Measurements from ENCODE around the gene SLC17A9.

SLC17A9 gene

DNA sequence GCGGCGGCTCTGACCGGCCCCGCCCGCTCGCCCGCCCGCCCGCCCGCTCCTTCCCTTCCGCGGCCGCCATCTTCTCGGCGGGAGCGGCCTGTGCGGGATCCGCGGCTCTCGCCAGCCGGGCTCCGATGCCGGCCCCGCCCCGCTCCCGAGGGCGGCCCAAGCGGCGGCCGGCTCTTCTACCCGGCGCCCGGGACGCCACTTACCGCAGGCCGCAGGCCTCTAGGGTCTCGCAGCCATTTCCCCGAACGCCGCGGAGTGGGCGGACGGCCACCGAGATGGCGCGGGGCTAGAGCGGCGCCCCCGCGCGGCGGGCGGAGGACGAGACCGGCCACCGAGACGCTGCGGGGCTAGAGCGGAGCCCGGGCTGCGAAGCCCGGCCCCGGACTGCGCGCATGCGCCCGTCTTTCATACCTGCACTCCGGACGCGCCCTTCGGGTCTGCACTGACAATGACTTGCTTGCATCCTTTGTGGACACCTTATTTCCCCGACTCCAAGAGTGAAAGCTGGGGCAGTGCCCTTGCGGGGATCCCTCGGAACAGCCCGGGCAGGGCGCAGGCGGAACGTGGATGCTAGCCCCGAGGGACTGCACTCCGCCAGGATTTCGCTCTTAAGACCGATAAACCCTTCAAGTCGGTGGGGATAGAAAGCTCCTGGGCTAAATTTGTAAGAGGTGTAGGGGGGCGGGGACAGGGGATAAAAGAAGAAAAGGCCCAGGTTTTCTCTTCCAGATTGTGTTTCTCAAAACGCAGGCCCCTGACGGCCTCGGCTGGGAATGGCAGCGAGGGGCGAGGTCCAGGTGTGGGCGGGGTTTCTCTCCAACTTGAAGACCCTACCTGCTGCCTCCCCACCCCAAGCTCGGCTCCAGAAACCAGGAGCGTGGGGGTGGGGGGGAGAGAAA, 26.0 kb upstream of the SLC17A9 start, which contains the start of gene DIDO1:
Gene DIDO1, minus strand, starts transcription at position 277 of the 899 bp plus-strand sequence.
- Histone ChIP-seq H3K27me3 (ENCODE audit: control insufficient read depth in 5 of 5, insufficient read depth in 4 of 5, low read length in 5 of 5) (no peaks in the 10 kb centered on the region), H3K4me3 (ENCODE audit: low read depth in 1 of 5, low read length in 5 of 5) (peak within 1 kb of the TSS; percentile 82 to 95 (median 93)), H3K9me3 (ENCODE audit: control insufficient read depth in 5 of 5, low read length in 5 of 5) (no peaks in the 10 kb centered on the region), H3K36me3 (ENCODE audit: control insufficient read depth in 5 of 5, insufficient read depth in 5 of 5, low read length in 5 of 5) (no peaks in the 10 kb centered on the region), H3K27ac (ENCODE audit: low read depth, low read length) (peak within 1 kb of the TSS; percentile 95), H3K9ac (ENCODE audit: low read length in 5 of 5) (peak within 1 kb of the TSS; percentile 98 to 100 (median 99)), H3K4me1 (ENCODE audit: control insufficient read depth in 5 of 5, insufficient read depth in 5 of 5, low read length in 5 of 5) (peaks cover 16 to 75% (median 65%) of the 10 kb centered on the region in 5 donors)

DNA sequence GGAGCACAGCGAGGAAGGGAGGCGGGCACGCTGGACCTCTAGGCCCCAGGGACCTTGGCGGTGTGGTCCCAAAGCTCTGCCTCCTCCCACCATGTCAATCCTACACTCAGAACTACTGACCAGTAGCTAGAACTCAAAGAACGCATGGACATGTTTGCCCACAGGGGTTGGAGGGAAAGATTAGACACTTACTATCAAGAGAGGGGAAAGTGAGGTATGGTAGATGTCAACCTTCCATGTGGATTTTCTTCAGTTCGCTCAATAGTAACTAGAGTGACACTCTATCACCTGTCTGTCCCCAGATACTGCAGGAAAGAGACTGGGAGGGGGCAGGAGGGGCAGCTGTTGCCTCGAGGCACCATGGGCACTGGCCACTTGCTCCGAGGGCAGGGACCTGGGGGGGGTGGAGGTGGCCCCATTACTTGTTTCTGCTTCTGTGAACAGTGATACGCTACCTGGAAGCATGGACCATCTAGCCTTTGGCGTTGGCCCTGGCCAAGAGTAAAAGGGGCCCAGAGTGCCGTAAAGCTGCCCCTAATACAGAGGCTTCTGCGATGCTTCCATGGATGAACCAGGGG, 25.3 kb upstream of the SLC17A9 start:
- H3K9me3 ChIP-seq (ENCODE audit: control insufficient read depth in 5 of 5, low read length in 5 of 5): no peaks in the 10 kb centered on the region
- H3K9ac ChIP-seq (ENCODE audit: low read length in 5 of 5): peak overlapping the region in 2 of 5 donors; percentile 78 to 100
- no peaks in the 10 kb centered on the region for H3K27me3 ChIP-seq (ENCODE audit: control insufficient read depth in 5 of 5, insufficient read depth in 4 of 5, low read length in 5 of 5)
- H3K4me3 ChIP-seq (ENCODE audit: low read depth in 1 of 5, low read length in 5 of 5): peak overlapping the region in 4 of 5 donors; percentile 82 to 95 (median 93)
- no peaks in the 10 kb centered on the region for H3K36me3 ChIP-seq (ENCODE audit: control insufficient read depth in 5 of 5, insufficient read depth in 5 of 5, low read length in 5 of 5)
- H3K27ac ChIP-seq (ENCODE audit: low read depth, low read length): peak overlapping the region; percentile 95
- H3K4me1 ChIP-seq (ENCODE audit: control insufficient read depth in 5 of 5, insufficient read depth in 5 of 5, low read length in 5 of 5): peaks cover 16 to 68% (median 61%) of the 10 kb centered on the region in 5 donors

DNA sequence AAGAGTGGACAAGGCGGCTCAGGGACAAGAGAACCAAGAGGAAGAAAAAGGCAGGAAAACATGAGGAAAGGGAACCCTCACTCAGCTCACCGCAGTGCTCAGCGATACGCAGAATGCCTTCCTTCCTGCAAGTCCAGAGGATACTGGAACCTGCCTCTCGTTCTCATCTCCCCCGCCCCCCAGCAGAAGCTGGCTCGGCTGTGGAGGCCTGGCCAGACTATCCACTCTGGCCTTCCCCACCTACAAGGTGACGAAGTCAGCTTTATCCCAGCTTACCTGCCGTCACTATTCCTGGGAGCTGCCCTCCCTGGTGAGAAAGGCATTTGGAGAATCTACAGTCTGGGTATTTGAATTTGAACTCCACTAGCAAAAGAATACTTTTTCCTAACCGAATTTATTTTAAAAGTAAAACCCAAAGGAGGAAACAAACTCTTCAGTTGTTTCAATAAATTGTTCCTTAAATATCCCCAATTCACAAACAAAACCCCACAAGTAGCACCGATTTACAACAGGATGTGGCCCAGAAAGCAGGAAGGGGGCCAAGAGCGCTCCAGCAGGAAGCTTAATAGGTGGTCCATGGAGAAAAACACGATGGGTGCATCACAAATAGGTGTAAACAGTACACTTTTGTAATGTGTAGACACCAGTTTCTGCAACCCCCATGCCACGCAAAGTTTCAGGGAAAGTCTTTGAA, 24.1 kb upstream of the SLC17A9 start:
- Histone ChIP-seq H3K27me3 (ENCODE audit: control insufficient read depth in 5 of 5, insufficient read depth in 4 of 5, low read length in 5 of 5) (no peaks in the 10 kb centered on the region), H3K4me1 (ENCODE audit: control insufficient read depth in 5 of 5, insufficient read depth in 5 of 5, low read length in 5 of 5) (peaks cover 14 to 57% (median 50%) of the 10 kb centered on the region in 5 donors), H3K9ac (ENCODE audit: low read length in 5 of 5) (peak overlapping the region; percentile 44 to 89 (median 82)), H3K36me3 (ENCODE audit: control insufficient read depth in 5 of 5, insufficient read depth in 5 of 5, low read length in 5 of 5) (peaks cover 0 to 2% (median 0%) of the 10 kb centered on the region in 5 donors), H3K27ac (ENCODE audit: low read depth, low read length) (peak overlapping the region; percentile 78), H3K9me3 (ENCODE audit: control insufficient read depth in 5 of 5, low read length in 5 of 5) (no peaks in the 10 kb centered on the region), H3K4me3 (ENCODE audit: low read depth in 1 of 5, low read length in 5 of 5) (peak overlapping the region; percentile 65 to 77 (median 71))

DNA sequence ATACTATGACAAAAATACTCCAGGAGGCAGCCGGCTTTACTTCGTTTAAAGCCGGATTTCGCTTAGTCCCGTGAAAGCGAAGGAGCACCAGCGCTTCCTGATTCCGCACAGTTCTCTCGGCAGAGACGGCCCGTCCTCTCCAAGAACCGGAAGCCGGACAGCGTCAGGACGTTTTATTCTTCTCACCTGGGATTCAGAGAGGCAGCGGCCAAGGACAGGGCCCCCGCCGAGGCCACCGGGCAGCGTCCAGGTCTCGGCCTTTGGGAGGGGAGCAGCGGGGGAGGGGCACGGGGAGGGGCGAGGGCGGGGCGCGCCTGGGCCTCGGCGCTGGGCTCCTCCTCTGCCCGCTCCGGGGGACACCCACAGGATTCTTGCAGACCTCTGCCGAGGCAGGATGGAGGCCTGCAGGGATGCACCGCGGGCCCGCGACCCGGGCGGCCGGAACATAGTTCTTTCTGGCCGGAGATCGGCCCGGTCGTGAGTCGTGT, 23.4 kb upstream of the SLC17A9 start:
- Histone ChIP-seq H3K9me3 (ENCODE audit: control insufficient read depth in 5 of 5, low read length in 5 of 5) (no peaks in the 10 kb centered on the region), H3K27ac (ENCODE audit: low read depth, low read length) (peak overlapping the region; percentile 78), H3K4me1 (ENCODE audit: control insufficient read depth in 5 of 5, insufficient read depth in 5 of 5, low read length in 5 of 5) (peaks cover 9 to 50% (median 43%) of the 10 kb centered on the region in 5 donors), H3K27me3 (ENCODE audit: control insufficient read depth in 5 of 5, insufficient read depth in 4 of 5, low read length in 5 of 5) (no peaks in the 10 kb centered on the region), H3K36me3 (ENCODE audit: control insufficient read depth in 5 of 5, insufficient read depth in 5 of 5, low read length in 5 of 5) (peaks cover 0 to 4% (median 2%) of the 10 kb centered on the region in 5 donors), H3K4me3 (ENCODE audit: low read depth in 1 of 5, low read length in 5 of 5) (peak overlapping the region; percentile 65 to 77 (median 71)), H3K9ac (ENCODE audit: low read length in 5 of 5) (peak overlapping the region; percentile 44 to 89 (median 82))

DNA sequence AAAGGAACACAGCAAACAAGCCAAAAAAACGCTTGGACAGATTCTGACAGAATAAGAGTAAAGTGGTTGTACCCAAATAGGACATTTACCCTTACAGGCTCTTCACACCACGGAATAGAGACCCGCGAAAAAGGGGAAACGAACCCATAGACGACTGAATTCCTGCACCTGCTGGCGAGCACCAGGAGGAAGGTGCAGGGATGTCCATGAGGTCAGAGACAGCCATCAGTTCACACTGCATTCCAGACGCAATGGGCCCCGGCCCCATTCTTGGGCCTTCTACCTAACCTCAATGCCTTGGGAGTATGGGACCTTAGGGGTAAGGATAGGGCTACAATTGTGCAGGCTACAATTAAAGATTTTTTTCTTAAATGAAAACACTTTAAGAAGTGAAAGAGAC, 21.0 kb upstream of the SLC17A9 start:
- Histone ChIP-seq H3K36me3 (ENCODE audit: control insufficient read depth in 5 of 5, insufficient read depth in 5 of 5, low read length in 5 of 5) (peaks cover 0 to 15% (median 3%) of the 10 kb centered on the region in 5 donors), H3K9ac (ENCODE audit: low read length in 5 of 5) (no peak overlapping the region), H3K27me3 (ENCODE audit: control insufficient read depth in 5 of 5, insufficient read depth in 4 of 5, low read length in 5 of 5) (no peaks in the 10 kb centered on the region), H3K4me3 (ENCODE audit: low read depth in 1 of 5, low read length in 5 of 5) (no peak overlapping the region), H3K27ac (ENCODE audit: low read depth, low read length) (no peak overlapping the region), H3K9me3 (ENCODE audit: control insufficient read depth in 5 of 5, low read length in 5 of 5) (no peaks in the 10 kb centered on the region), H3K4me1 (ENCODE audit: control insufficient read depth in 5 of 5, insufficient read depth in 5 of 5, low read length in 5 of 5) (peaks cover 7 to 53% (median 43%) of the 10 kb centered on the region in 5 donors)

DNA sequence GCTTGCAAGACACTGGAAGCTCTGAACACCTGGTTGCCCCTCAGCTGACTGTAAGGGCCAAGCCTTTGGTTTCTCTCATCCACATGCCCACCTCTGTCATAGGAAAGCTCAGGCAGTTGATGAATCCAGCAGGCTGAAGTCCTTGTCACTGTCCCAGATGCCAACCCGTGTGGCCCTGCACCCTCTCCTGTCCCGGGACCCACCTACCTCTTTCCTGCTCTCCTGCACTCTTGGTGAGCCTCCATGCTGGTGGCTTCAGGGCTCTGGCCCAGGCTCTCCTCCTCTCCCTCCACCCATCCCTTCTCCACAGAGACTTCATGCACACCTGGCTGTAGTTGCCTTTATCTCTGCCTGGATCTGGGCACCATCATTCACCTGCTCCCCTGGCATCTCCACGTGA, 18.5 kb upstream of the SLC17A9 start:
- Histone ChIP-seq H3K27me3 (ENCODE audit: control insufficient read depth in 5 of 5, insufficient read depth in 4 of 5, low read length in 5 of 5) (no peaks in the 10 kb centered on the region), H3K4me3 (ENCODE audit: low read depth in 1 of 5, low read length in 5 of 5) (no peak overlapping the region), H3K4me1 (ENCODE audit: control insufficient read depth in 5 of 5, insufficient read depth in 5 of 5, low read length in 5 of 5) (peaks cover 7 to 43% (median 34%) of the 10 kb centered on the region in 5 donors), H3K9ac (ENCODE audit: low read length in 5 of 5) (peak overlapping the region in 1 of 5 donors; percentile 19), H3K36me3 (ENCODE audit: control insufficient read depth in 5 of 5, insufficient read depth in 5 of 5, low read length in 5 of 5) (peaks cover 0 to 15% (median 3%) of the 10 kb centered on the region in 5 donors), H3K9me3 (ENCODE audit: control insufficient read depth in 5 of 5, low read length in 5 of 5) (no peaks in the 10 kb centered on the region), H3K27ac (ENCODE audit: low read depth, low read length) (no peak overlapping the region)

DNA sequence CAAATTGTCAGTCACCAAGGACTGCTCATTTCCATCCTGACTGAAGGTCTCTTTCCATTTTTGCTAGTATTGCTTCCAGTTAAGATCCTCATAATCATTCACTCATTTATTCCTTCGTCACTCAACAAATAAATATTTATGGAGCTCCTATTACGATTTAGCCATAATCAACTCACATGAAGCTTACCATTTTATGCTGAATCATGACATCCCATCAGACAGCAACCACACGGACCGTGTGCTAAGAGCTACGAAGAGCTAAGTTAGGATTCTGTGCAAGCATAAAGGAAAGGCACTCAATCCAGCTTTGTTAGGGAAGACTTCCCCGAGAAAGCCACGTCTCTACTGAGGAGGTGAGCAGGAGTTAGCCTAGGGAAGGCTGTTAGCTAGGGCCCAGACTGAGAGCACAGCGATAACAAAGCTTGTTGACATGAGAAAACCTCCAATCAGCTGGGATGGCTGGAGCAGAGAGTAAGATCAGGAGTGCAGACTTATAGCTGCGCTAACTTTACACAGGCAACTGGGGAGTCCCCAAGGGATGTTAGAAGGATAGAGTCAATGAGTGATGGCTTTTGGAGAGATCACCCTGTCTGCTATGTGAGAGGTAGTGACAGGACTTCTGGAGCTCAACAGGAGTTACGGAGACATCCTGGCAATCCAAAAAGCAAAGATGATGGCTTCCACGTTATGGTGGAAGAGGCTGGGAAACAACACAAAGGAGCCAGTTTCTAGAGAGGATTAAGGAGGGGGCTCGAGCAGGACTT, 17.1 kb upstream of the SLC17A9 start:
- H3K4me1 ChIP-seq (ENCODE audit: control insufficient read depth in 5 of 5, insufficient read depth in 5 of 5, low read length in 5 of 5): peaks cover 9 to 44% (median 40%) of the 10 kb centered on the region in 5 donors
- peak overlapping the region in 1 of 5 donors; percentile 36 for H3K9ac ChIP-seq (ENCODE audit: low read length in 5 of 5)
- no peak overlapping the region for H3K27ac ChIP-seq (ENCODE audit: low read depth, low read length)

DNA sequence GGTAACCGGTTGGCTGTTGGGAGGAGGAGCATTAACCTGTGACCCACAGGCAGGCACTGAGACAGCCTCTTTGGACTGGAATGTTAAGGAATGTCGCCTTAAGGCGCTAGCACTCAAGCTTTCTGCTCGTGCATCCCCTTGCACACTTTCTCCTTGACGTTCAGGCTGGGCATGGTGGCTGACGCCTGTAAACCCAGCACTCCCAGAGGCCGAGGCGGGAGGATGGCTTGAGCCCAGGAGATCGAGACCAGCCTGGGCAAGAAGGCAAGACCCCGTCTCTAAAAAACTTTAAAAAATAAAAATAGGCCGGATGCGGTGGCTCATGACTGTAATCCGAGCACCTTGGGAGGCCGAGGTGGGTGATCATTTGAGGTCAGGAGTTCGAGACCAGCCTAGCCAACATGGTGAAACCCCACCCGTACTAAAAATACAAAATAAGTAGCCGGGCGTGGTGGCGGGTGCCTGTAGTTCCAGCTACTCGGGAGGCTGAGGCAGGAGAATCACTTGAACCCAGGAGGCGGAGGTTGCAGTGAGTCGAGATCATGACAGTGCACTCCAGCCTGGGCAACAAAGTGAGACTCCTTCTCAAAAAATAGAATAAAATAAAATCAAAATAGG, 16.4 kb upstream of the SLC17A9 start:
- Histone ChIP-seq H3K9ac (ENCODE audit: low read length in 5 of 5) (peak overlapping the region in 2 of 5 donors; percentile 5 to 36), H3K9me3 (ENCODE audit: control insufficient read depth in 5 of 5, low read length in 5 of 5) (no peaks in the 10 kb centered on the region), H3K36me3 (ENCODE audit: control insufficient read depth in 5 of 5, insufficient read depth in 5 of 5, low read length in 5 of 5) (peaks cover 2 to 18% (median 3%) of the 10 kb centered on the region in 5 donors), H3K27ac (ENCODE audit: low read depth, low read length) (no peak overlapping the region), H3K27me3 (ENCODE audit: control insufficient read depth in 5 of 5, insufficient read depth in 4 of 5, low read length in 5 of 5) (no peaks in the 10 kb centered on the region), H3K4me1 (ENCODE audit: control insufficient read depth in 5 of 5, insufficient read depth in 5 of 5, low read length in 5 of 5) (peaks cover 9 to 45% (median 40%) of the 10 kb centered on the region in 5 donors), H3K4me3 (ENCODE audit: low read depth in 1 of 5, low read length in 5 of 5) (peak overlapping the region in 2 of 5 donors; percentile 1 to 96)

More for the DNA sequence above, 17.1 kb upstream of the SLC17A9 start:
- no peaks in the 10 kb centered on the region for H3K9me3 ChIP-seq (ENCODE audit: control insufficient read depth in 5 of 5, low read length in 5 of 5)
- peak overlapping the region in 1 of 5 donors; percentile 1 for H3K4me3 ChIP-seq (ENCODE audit: low read depth in 1 of 5, low read length in 5 of 5)
- H3K36me3 ChIP-seq (ENCODE audit: control insufficient read depth in 5 of 5, insufficient read depth in 5 of 5, low read length in 5 of 5): peaks cover 0 to 15% (median 3%) of the 10 kb centered on the region in 5 donors
- no peaks in the 10 kb centered on the region for H3K27me3 ChIP-seq (ENCODE audit: control insufficient read depth in 5 of 5, insufficient read depth in 4 of 5, low read length in 5 of 5)
